Dedifferentiated amniotic fluid mesenchymal stem cell (primary cell): ENCODE data around the gene EFS.
A peak's percentile ranks its signal among the peaks of the same experiment; 100 is the strongest.

ENCODE experiments used
- DNase-seq: peaks from one replicate; pipeline ENCODE4 v3.0.0-alpha.2; 2016; ENCODE audit errors: extremely low spot score

Gene EFS

GRCh38 chr14:23378612-23379220 is 13.7 kb upstream of the EFS start:
- no peak for DNase-seq

DNA sequence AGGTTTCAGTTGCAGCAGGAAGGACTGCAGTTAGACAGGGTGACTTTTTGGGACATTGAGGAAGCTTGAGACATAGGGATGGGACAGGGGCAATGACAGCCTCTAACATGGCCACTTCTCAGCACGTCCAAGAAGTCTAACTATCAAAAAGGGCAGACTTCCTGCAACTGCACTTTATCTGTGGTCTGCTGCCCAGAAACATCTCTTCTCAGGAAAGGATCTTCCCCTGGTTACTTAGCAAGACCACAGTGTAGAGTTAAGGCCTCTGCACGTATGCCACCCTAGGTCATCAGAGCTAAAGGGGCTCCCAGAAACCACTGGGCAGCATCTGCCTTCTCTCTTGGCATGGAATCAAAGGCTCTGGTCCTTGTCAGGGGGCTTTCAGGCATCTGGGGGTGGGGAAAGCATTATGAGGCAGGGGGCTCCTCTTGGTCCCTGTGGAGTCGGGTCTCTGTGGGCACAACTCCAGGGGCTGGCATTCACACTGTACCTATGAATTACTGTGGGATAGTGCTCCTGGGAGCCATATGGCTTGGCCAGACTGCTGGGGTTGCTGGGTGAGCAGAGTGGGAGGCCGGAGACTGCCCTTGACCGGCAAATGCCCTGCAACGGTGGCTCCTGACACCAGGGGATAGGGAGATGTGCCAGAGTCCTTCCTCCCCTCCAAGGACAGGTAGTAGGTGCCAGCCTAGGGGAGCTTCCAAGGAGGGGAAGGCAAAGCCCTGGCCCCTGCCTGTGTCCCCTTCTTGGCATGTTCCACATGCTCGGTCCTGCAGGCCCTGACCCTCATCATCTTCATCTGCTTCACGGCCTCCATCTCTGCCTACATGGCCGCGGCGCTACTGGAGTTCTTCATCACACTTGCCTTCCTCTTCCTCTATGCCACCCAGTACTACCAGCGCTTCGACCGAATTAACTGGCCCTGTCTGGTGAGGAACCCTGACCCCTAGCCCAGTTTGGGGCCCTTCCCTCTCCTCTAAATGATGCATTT is 12.9 kb upstream of the EFS start:
- DNase-seq: no peak

DNA sequence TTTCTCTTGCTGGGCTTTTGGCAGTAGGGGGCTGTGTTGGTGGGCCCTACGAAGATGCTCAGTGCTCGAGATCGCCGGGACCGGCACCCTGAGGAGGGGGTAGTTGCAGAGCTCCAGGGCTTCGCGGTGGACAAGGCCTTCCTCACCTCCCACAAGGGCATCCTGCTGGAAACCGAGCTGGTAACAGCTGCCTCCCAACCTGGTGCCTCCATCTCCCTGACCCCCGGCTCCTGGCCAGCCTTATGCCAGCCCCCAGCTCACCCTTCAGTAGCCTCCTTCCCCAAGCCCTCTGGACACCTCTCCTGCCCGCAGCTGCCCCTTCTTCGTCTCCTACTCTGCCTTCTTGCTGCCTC is 12.2 kb upstream of the EFS start:
- no peak for DNase-seq

- no peak for DNase-seq
These were observed 11.7 kb upstream of the EFS start, which contains the start of gene CMTM5 for GRCh38 chr14:23376482-23377197. CMTM5 (plus strand) TSS chr14:23377046; CDS start chr14:23377252, 206 bp downstream.

DNA sequence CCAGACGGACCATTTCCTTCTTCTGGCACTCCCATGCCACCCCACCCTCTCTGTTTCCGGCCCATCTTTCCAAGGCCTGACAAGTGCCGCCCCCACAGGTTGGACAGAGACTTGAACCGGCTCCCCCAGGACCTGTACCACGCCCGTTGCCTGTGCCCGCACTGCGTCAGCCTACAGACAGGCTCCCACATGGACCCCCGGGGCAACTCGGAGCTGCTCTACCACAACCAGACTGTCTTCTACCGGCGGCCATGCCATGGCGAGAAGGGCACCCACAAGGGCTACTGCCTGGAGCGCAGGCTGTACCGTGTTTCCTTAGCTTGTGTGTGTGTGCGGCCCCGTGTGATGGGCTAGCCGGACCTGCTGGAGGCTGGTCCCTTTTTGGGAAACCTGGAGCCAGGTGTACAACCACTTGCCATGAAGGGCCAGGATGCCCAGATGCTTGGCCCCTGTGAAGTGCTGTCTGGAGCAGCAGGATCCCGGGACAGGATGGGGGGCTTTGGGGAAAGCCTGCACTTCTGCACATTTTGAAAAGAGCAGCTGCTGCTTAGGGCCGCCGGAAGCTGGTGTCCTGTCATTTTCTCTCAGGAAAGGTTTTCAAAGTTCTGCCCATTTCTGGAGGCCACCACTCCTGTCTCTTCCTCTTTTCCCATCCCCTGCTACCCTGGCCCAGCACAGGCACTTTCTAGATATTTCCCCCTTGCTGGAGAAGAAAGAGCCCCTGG is 10.7 kb upstream of the EFS start:
- no peak for DNase-seq

- DNase-seq: no peak
These were observed 8.1 kb upstream of the EFS start for GRCh38 chr14:23373041-23373440.

GRCh38 chr14:23372509-23372908 is 7.5 kb upstream of the EFS start, which contains the start of gene IL25:
IL25 (plus strand) TSS chr14:23372809.
- no peak for DNase-seq

DNA sequence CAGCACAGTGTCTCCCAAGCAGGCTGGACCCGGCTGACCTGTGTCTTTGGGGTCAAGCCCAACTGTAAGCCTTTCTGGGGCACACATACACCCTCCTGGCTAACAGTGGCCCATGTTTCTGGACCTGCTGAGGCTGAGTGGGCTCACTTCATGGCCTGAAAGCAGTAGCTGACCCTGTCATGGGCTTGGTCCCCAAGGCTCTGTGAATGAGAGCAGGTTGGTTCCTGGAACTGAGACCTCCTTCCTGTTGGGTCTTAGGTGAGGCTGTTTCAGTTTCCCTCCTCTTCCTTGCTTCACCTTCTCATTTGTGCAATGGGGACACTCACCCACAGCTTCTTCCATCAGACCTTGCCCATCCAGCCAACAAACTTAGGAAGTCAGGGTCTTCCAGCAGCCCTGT is 6.9 kb upstream of the EFS start:
- no peak for DNase-seq

DNA sequence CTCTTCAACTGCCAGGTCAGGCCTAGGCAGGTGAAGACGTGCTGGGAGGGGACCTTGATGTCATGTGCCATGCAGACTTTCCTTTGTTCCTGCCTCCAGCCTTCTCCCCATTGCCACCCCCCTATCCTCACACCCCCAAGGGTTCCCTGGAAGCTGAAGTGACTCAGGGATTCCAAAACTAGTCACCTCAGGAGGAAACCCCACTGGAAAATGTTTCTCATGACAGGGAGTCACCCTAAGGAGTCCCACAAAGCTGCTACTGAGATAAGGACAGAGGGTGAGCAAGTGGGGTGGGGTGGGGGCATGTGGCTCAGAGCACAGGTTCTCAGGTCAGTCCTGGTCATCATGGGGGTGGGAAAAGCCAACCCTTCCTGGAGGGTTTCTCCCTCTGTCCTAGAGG is 5.2 kb upstream of the EFS start:
- no peak for DNase-seq

DNA sequence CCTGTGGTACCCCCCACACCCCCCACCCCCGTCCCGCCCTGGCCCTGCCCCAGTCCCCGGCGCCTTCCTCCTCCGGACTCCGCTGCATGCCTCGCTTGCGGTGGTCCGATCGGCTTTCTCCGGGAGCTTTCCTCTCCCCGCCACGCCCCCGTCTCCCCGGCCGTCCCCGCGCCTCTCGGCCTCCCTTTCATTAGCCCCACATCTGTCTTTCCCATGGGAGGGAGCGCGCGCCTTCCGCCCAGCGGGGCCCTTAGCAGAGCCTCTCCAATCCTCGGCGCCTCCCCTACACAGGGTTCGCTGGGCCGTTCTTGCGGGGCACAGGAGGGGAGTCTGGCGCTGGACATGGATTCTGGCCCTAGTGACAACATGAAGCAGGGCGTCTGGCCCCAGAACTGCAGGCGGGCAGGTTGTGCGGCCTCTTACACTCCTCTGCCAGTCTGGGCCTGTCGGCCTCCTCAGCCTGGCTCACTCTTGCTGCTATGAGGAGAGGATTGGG is 1.5 kb upstream of the EFS start:
- peak; percentile 74 for DNase-seq

DNA sequence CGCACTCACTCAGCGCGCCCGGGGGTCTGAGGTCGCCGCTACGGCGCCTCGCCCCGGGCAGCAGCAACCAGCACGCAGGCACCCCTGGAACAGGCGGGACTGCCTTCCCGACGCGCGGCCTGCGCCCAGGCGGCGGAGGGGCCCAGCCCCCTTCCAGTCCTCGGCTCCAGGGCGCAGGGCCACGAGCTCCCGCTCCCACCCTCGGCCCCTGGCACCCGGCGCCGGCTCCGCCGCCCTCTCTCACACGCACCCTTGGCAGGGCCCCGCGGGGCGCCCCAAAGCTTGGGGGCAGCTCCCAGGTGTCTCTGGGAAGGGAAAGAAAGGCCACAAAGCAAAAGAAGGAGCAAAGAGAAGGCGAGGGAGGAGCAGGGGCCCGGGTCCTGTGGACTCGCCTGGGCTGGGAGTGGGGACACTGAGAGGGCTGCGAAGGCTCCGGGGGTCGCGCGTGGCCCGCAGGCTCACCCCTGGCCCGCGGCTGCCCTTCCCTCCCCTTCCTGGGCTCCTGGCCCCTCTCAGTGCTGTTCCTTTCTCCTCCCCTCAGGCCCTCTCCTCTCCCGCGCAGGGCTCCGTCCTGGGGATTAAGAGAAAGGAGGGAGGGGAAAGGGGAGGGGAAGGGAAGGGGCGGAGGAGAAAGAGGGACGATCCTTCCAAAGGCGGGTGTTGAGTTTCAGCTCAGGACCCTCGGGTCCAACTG is 907 bp upstream of the EFS start:
- peak; percentile 63 for DNase-seq

GRCh38 chr14:23364164-23365035 is 572 bp downstream of the EFS start:
- DNase-seq: peak; percentile 32

DNA sequence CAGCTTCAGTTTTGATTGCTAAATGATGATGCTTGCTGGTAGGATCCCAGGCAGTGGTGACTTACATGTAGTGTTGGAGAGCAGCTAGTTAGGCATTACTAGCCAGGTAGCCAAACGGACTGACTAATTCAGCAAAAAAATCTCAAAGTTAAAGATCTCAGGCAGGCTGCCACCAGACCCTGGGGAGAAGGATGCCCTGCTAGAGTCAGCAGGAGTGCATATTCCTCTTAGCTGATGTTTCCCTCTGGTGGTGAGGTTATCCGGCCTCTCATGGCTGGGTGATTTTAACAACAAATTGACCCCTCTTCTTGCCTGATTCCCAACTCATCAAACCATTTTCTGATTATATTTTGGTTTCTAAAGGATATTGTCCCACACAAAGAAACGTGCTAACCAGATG is 2.8 kb downstream of the EFS start:
- no peak for DNase-seq

DNA sequence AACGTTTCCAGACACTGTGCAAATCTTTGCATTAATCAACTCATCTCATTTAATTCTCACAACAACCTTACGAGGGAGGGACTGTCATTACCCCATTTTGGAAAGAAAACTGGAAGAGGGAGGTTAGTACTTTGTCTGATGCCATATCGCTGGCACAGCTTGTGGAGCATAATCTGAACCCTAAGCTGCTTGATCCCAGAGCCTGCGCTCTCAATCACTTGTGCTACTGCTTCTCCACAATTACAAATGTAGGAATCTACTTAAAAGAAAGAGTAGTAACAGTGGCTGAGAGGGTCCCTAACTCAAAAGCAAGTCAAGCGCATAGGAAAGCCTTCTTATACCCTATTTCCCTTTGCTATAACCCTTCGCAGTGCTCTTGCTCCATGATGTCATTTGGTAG is 3.2 kb downstream of the EFS start:
- no peak for DNase-seq

- peak; percentile 28 for DNase-seq
These were observed 3.7 kb downstream of the EFS start for GRCh38 chr14:23361320-23361719.

GRCh38 chr14:23360496-23360895 is 4.5 kb downstream of the EFS start:
- DNase-seq: no peak

DNA sequence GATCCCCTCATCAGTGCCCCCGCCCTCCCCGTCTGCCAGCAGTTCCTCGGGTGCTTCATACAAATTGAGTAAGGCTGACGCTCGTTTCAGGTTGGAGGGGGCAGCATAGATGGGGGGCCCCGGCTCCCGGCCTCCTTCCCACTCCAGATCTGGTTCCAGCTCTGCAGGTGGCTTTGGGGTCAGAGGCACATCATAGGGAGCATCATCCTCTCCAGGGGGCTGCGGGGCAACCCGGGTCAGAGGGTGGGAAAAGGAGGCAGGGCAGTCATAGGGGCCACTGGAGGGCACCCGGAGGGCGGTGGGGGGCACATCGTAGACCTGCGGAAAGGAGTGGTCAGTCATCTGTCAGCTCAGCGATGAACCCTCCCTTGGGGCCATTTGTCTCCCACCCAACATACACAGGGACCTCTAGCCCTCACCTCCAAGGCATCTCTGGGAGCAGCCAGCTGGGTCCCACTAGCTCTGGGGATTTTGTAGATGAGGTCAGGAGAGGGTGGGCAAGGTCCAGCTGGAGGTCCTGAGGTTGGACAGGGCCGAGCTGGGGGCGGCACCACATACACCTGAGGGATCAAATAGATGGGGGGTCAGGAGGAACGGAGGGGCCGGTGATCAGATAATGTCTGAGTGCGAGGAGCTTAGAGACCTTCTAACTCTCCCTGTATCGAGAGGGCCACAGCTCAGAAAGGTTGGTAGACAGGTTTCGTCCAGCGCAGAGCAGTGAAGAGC is 5.1 kb downstream of the EFS start:
- no peak for DNase-seq

DNA sequence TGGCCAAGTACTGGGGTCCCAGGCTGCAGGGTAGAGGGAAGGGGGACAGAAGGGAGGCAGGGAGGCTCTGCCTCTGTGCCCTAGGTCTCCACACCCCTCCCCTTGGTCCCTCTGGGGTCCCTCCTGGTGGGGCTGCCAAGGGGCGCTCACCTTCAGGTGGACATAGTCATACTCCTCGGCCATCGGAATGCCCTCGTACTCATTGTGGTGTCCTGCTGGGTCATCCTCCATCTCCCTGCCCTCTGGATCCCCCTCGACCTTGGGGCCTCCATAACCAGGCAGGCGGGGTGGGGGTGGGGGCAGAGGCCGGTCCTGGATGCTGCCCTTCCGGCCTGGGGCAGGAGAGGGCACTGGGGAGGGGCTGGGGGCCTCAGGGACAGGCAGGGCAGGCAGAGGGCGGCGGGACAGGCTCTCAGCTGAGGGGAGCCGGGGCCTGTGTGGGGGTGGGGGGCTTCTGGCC is 5.8 kb downstream of the EFS start:
- DNase-seq: no peak

DNA sequence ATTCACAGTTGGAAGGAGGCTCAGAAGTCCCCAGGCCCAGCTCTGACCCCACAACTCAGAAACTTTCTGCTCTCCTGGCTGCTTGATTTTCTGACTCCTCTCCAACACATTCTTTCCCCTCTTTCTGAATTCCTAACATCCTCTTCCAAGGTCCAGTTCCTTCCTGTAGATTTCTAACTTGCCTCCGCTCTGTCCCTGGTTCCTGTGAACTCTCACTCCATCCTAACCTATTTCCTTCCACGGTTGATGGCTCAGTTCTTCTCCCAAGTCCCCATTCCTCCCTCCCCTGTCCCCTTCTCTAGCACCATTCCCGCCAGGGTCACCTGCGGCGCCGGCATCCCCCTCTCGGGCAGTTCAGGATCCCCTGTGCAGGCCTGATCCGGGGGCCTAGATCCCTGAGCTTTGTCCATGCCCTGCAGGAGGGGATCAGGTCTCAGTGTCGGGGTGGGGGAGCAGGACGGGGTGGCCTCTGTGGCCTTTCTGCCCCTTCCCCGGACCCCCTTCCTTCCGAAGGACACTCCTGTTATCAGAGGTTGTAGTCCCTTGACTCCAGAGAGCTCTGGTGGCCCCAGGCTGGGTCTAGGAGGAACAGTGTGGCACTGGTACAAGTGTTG is 6.3 kb downstream of the EFS start:
- DNase-seq: no peak
